Fibroblast of upper back skin (primary cell): Measurements from ENCODE around the gene LHFPL2.

Experiments
- DNase-seq: peaks from one replicate; pipeline ENCODE4 v3.0.0-alpha.2; 2013

LHFPL2 gene

DNA sequence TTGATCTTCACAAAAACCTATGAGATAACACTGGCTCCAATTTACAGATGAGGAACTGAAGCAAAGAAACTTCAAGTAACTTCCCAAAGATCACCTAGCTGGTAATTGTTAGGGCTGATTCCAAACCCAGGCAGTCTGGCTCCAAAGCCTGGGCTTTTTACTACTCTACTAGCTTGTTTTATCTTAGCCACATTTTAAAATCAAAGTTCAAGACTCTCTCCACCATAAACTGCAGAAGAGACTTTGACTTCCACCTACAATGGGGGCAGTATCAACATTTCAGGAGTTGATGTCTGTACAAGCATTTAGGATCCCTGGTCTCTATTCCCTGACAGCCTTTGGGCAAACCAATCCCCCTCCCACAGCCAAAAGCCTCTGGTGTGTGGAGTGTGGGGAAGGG is 33.8 kb downstream of the LHFPL2 start:
- DNase-seq: no peak

DNA sequence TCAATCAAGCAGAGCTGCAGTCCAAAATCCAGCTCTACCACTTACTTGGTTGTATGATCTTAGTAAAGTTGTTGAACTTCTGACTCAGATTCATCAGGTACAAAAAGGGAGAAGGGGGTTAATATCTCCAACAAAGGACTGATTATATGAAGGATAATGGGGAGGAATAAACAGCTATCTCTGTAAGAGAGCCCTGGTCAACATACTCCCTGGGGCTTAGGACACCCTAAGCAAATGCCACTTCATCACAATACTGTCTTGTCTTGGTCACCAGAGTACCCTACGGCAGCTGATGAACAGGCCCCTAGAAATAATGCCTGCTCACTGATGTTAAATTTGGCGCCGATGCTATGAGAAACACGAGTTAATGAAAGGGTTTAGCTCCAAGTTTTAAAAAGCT is 34.8 kb downstream of the LHFPL2 start:
- DNase-seq: no peak

DNA sequence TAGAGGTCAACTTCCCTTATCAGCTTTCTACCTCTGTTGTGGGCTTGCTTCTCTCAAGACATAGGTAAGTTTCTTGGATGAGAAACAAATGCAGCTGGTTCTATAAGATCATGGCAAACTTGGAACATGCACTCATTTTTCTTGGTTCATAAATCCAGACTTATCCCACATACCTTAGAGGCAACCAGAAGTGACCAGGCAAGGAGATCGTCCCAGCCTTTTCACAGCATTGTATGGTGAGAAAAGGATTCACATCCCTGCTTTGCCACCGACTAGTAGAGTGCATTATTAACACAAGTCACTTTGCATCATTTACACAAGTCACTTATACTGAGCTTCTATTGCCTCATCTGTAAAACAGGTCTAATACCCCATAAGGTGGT is 35.4 kb downstream of the LHFPL2 start:
- DNase-seq: no peak

DNA sequence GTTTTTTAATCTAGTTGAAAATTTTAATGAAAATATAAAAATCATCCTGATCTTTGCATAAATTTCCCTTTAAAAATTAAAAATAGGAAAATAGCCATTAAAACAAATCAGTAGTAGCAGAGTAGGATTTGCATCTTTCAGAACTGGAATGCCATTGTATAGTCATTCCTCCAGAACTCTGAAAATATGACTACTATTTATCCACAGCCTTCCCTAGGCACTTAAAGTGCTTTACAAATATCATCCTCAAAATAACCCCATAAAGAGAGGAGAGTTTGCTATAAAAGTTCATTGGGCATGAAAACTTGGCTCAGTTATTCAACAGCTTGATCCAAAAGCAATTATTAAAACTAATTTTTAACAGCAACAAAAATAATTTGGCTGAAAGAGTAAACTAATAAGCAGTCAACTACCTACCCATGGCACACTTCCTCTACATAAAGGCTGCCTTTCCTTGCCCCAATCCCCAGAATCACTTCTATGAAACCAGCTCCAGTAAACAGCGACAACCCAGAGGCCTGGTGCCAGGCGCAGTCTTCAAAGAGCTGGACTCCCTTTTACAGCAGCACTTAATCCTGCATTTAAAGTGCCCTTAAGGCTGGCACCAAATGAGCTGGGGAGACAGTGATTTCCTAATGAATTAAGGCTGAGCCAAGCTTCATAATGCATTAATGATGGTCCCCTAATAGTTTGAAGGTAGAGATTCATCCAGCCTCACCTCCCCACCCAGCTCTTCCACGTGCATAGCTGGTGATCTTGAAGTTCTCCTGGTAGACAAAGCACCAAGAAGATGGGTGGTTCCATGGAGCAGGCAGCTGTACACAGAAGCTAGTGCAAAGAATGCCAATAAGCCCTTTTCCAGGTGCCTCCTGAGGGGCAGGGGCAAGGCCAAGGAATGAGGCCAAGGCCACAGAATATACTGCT is 36.1 kb downstream of the LHFPL2 start:
- no peak for DNase-seq

DNA sequence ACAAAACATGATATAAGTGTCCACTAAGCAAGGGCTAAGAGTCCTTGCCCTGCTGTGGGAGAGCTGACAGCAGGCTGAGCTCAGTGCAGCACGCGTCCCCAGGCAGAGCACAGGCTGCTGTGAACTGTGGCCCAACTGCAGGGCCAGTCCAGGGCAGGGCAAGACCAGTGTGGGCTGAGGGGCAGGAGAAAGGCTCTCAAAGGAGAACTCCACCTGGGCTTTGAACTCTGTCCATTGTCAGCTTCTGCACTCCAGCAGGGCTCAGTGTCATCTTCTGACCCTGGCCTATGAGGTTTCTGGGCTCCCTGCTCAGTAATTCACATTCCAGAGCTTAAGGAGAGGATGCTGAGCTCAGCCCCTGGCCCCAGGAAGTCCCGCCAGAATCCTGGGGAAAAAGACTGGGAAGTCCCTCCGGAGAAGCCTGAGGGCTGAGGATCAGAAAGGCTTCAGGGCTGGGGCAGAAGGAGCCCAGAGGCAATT is 37.4 kb downstream of the LHFPL2 start:
- no peak for DNase-seq

DNA sequence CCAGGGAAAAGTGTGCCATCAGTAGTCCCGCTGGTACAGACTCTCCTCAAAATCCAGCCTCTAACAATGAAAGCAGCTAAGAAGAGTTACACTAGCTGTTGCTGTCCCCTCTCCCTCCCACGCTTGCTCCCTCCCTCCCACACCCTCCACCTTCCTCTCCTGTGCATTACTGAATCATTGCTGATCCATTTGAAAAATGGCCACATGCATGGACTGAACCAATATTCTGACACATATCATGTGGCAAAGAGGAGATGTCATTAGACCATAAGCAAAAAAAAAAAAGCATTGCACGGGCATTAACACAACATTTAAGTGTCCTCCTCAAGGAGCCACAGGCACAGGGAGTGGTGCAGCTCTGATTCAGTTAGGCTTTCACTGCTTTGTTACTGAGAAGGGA is 37.9 kb downstream of the LHFPL2 start:
- DNase-seq: no peak

DNA sequence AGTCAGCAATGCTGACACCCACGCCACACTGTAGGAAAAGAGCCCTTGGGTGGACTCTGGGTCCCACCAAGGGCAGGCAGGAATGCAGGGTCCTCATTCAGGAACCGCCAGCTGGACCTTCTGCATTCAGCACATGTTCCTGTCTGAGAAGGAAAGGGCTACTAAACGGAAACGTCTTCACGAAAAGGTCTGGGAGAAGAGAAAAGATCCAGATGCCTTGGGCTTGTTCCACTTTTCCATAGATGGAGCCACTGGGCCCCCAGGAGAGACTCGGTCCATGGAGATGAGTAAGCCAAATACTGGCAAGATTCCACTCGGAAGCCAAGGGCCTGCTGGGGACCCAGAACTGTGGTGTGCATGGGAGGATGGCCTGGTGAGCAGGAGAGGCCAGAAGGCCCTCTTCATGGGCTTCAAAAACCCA is 38.4 kb downstream of the LHFPL2 start:
- DNase-seq: peak; percentile 87

DNA sequence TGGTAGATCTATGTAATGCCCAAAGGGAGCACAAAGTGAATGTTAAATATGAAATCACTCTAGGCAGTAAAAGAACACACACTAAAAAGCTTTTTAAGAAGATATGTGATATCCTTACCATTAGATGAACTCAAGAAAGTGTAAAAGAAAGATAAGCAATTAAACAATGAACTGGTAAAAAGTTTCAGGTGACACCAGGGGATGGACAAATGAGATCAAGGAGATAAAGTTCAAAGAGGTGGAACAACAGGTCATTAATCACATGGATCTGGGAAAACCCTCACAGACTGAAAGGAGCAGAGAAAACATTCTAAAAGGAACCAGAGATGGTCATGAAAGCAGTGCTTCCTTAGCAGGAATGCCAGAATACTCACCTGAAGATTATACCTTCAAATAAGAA is 40.7 kb downstream of the LHFPL2 start:
- no peak for DNase-seq

DNA sequence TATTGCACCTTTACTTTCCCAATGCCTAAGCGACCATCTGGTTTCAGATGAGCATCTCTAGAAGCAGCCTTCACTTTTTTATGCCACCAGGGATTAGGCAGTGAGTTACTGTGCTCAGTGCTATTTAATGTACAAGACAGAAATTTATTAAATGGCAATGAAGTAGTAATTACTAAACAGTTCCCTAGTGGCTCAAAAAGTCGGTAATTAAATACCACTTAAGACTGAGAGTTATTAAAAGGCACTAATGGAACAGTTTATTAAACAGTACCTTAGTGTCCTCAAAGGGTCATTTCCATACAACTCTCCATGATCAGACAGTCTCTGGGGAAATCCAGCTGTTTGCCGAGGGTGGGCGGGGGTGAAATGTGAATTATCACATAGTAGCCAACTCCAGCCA is 42.3 kb downstream of the LHFPL2 start:
- no peak for DNase-seq

DNA sequence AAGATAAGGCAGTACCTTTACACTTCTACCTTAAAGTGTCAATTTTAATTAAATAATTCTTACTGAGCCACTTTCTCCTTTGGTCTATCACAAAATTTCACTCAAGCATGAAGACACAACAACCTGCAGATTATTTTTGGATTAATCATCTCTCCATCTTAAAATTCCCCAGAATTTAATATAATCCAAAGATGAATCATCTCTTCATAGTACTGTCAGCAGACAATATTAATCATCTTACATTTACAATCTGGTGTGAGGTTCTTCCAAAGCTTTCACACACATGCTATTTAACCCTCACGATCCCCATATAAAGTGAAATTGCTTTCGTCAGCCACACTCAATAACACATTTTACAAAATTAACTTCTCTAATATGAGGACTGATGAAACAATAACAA is 43.0 kb downstream of the LHFPL2 start:
- DNase-seq: peak; percentile 59

DNA sequence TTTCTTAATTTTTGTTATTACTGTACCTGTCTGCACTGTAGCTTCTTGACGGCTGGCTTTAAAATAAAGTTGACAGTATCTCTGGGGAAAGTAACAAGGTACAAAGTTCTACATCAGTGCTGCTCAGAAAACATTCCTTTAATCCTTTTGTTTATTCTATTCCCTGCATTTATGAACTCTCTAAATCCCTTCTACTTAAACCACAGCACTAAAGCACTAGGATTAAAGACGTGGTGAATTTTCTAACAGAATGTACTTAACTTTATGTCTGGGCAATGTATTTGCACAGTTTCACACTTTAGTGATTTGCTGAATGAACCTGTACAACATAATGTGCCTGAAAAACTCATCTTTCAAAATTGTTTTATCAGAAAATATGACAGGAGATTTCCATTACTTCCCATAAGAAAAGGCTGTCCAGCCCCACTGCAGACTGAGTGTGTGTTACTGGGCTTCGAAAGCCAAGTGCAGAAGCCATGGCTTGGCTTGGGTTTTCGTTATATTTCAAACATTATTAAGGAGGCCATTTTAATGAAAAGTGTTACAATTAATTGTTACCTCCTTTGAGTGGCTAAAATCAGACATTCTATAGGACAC is 43.8 kb downstream of the LHFPL2 start:
- no peak for DNase-seq

DNA sequence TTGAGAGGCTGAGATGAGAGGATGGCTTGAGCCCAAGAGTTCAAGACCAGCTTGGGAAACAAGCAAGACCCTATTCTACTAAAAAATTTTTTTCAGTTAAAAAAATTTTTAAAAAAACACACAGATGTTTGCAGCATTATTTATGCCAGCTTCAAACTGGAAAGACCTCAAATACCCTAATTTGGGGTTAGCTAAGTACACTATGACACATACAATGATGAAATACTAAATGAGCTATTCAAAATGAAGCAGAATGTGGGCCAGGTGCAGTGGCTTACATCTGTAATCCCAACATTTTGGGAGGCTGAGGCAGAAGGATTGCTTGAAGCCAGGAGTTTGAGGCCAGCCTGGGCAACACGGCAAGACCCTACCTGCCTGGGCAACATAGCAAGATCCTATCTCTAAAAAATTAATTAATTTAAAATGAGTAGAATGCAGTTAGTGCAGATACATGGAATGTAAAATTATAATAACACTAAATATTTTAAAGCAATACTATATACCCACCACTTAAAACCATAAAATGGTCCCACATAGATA is 44.9 kb downstream of the LHFPL2 start:
- no peak for DNase-seq

DNA sequence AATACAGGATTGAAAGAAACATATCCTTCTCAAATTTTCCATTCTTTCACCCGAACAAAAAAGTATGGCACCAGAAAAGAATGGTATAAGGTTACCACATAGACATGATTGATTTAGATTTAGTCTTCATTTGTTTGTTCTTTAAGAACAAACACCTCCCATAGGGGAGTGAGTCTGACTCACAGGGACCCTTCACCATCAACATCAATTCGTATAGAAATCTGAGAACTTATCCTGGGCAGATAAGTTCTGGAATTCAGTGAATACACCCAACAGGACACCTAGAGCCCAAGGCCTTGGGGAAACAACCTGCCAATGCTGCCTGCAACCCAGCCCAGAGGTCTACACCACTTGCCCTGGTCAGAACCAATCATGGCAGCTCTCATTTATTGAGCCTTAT is 46.2 kb downstream of the LHFPL2 start:
- DNase-seq: no peak

DNA sequence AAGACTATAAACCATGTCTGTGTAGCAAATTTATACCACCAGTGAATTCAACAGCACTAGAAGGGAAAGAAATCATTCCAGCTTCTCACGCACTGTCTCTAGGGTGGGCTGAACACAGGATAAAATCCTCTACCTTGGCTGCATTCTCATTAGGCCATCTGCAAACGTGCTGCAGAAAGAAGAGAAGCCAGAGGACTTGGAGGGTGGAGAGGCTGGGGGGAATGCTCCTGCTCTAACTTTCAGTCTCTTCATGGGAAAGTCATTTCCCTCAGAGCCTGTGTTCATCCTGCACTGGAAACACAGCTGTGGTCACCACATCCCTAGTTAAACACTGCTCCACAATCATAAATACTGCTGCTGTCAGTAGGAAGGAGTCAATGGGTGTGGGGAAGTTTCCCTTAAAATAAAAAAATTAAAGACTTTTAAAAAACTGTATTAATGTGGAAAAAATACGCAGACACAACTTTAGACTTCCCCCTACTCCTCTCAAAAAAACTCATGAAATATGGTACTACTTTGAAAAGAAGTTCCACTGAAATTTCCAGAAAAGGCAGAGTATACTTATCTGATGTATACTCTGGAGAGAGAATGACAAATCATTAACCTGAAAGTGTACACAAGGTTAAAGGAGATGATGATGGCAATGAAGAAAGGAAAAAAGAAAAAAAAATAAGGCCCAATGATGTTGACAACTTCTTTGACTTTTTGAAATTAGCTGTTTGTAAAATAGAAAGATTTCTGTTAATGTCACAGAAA is 46.8 kb downstream of the LHFPL2 start:
- peak; percentile 83 for DNase-seq

DNA sequence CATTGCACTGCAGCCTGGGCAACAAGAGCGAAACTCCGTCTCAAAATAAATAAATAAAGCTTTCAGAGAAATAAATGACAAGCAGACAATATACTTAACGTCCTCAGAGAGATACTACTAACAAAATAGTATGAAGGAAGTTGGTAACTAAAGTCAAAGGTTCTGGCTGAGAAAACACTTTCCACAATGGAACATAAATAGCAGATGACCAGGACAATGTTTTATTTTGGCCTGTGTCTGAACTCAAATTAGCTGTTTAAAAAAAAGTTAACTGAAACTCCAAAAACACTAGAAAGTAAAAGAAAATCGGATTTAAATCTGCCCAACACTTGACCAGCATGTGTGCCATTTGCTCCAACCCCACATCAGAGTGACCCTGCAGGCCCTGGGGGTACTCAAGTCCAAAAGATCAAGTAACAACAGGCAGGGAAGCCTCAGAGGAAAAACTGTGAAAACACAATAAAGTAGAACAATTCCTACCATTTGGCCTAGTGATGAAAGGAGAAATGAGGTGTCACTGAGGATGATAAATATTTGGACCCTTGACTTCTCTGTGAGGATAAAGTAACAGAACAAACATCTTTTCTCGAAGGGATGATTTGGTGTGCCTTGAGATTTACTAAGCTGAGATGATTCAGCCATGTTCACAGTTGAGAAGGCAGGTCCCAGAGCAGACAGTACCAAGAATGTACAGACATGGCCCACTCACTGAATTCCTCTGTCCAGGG is 47.7 kb downstream of the LHFPL2 start:
- peak; percentile 86 for DNase-seq

DNA sequence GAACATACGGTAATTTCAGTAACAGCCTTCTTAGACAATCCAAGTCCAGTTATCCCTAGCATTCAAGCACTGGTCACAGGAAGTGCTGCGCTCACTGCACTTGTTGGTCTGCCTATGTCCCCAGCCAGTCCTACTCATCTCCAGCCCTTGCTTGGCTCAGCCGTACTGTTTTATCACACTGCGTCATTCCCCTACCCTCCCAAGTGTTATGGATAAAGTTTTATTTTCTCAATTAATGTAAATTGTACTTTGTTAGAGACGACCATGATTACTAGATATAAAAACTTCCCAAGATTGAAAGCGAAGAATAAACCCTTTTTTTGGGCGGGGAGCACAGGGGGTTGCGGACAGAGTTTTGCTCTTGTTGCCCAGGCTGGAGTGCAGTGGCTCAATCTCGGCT is 49.6 kb downstream of the LHFPL2 start:
- no peak for DNase-seq

DNA sequence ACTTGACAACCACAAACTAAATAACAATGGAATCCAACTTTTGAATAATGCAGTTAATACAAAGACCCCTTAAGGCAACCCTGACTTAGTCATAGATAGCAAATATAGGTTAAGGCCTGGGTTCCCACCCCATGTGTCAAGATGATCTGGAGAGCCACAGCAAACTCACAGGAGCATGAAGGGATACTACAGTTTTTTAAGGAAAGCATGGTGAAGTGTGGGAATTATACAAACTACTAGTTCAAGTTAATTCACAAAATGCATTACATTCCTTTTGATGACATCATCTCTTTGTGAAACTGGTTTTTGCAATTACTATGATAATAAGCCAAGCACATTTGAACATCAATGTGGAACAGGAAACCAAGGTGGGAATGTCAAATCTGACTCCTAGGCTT is 50.6 kb downstream of the LHFPL2 start:
- DNase-seq: peak; percentile 56

DNA sequence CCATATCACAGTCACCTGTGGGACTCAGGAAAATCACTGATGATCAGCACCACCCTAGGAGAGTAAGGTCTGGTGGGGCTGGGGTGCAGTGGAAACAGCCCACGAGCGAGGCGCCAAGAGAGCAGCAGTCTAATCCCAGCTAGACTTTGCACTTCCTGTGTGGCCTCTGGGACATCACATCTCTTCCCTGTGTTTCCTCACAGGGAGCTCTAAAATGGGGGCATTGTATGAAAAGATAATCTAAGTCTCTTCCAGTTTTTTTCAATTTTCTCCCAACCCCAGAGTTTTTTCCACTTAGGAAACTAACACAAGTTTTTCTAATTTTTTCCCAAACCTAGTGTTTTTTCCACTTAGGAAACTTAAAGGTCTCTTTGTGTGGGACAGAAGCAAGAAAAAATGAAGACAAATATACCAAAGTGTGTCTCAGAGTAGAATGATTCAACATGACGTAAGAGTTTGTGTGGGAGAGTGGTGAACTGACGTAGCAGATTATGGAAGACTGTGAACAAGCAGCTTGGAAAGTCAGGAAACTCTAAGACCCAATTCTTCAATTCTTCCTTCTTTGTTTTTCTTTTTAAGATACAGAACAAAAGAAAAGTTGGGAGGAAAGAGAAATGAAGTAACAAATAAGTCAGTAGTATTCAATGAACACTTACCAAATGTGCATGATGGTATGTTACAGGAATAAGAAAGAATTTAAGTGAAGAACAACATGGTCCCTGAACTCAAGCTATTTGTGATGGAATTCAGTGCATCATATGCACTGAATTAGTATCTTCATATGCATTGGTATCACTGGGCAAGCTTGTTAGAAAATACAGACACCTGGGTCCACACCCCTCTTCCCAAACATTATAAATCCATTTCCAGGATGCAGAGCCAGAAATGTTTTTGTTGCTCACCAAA is 51.3 kb downstream of the LHFPL2 start:
- peak; percentile 67 for DNase-seq

DNA sequence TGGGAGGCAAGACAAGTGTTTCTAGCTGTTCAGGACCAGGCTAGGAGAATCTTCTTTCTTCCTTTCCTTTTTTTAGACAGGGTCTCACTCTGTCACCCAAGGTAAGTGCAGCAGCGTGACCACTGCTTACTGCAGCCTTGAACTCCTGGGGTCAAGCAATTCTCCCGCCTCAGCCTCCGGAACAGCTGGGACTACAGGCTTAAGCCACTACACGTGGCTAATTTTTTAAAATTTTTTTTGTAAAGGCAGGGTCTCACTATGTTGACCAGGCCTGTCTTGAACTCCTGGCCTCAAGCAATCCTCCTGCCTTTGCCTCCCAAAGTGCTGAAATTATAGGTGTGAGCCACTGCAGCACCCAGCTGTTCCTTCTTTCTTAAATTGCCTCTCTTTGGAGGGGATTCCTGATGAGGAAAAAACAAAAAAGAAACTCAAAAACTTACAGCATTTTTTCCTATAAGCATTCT is 53.1 kb downstream of the LHFPL2 start:
- no peak for DNase-seq

DNA sequence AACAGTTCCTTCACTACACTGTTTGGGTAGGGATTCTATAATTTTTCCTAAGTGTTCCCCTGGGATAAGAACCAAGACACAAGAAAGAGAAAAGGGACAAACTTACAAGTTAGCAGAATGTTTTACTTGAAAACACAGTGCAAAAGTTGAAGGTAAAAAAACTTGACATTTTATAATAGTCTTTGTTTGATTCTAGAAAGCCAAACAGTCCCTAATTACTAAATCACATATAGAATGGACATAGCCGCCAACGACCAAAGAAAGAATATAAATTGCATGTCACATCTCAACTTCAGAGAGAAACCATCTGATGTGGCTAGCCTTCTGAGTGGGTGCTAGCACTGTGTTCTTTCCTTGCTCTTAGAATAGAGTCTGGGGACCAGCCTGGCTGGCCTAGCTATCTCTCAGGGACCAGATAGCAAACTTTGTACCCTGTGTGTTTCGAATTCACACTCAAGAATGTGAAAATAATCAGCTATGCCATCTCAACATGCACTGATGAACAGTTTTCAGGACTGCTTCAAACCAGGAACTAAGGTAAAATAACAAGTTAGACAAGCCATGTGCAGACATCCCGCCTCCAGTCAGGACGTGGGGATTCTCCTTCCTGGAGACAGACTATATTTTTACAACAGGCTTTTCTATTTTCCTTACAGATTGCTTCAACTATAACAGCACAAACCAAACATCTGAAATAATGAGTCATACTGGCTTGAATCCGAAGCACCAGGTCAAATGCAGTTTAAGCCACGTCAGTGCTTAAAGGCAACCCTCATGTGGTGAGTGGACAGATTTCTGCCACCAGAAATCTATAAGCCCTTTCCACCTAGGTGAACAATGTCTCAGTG is 53.7 kb downstream of the LHFPL2 start:
- peak; percentile 96 for DNase-seq
